Epithelial cell of proximal tubule (primary cell): Measurements from ENCODE around the gene NEK9. TPM values are rescaled to one million over a fixed set of nuclear protein-coding genes. Genes with fewer than 3 reads are reported as not detected.
A peak's percentile ranks its signal among the peaks of the same experiment; 100 is the strongest.

Source experiments
- DNase-seq: peaks from one replicate; pipeline ENCODE4 v3.0.0-alpha.2; 2011; ENCODE audit warnings: low read depth
- H3K4me3 ChIP-seq: 2 replicates; pipeline ENCODE4 v1.5.1; 2011; ENCODE audit warnings: low read depth, mild to moderate bottlenecking, low read length
- total RNA-seq: library from RNA; depleted of rRNA; stranded (reverse); fragments of >200 nt; gene quantifications from 2 replicates; pipeline ENCODE4 v1.2.3, GENCODE V29; 2015
- TF ChIP-seq, protein P1 (sequence below): conservative IDR thresholded peaks from 2 replicates; pipeline ENCODE4 v1.5.1; 2012; ENCODE audit warnings: low read depth, mild to moderate bottlenecking, low read length

Gene NEK9
- total RNA-seq, 1 donor from 2014 or later, result 10.9 TPM

DNA sequence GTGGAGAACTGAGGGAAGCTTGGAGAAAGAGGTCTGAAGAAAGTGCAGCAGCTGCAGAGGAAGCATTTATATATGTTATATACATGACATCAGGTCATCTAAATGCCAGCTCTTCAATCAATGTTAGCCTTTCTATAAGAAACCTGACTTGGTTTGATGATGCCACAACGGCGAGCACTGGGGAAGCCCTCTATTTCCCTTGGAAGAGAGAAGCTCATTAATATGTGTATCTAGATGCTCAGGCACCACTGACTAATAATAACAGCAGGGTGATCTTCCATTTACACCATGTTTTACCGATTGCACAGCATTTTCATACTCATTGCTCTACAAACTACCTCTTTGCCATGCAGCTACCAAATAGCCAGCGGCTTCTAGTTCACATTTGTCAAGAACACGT, 63.8 kb downstream of the NEK9 start:
- peak overlapping the region; percentile 89 for H3K4me3 ChIP-seq
- TF ChIP-seq, protein P1, sequence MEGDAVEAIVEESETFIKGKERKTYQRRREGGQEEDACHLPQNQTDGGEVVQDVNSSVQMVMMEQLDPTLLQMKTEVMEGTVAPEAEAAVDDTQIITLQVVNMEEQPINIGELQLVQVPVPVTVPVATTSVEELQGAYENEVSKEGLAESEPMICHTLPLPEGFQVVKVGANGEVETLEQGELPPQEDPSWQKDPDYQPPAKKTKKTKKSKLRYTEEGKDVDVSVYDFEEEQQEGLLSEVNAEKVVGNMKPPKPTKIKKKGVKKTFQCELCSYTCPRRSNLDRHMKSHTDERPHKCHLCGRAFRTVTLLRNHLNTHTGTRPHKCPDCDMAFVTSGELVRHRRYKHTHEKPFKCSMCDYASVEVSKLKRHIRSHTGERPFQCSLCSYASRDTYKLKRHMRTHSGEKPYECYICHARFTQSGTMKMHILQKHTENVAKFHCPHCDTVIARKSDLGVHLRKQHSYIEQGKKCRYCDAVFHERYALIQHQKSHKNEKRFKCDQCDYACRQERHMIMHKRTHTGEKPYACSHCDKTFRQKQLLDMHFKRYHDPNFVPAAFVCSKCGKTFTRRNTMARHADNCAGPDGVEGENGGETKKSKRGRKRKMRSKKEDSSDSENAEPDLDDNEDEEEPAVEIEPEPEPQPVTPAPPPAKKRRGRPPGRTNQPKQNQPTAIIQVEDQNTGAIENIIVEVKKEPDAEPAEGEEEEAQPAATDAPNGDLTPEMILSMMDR, result no peak
- DNase-seq, result no peak

DNA sequence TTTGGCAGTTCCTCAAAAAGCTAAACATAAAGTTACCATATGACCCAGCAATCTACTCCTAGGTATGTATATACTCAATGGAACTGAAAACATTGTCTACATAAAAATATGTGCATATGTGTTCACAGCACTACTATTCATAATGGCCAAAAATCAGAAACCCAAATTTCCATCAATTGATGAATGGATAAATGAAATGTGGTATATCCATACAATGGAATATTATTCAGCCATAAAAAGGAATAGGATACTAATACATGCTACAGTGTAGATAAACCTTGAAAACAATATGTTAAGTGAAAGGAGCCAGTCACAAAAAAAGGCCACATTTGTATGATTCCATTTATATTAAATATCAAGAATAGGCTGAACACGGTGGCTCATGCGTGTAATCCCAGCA, 66.4 kb downstream of the NEK9 start:
- H3K4me3 ChIP-seq, result no peak overlapping the region
- TF ChIP-seq, protein P1, result no peak
- no peak for DNase-seq

DNA sequence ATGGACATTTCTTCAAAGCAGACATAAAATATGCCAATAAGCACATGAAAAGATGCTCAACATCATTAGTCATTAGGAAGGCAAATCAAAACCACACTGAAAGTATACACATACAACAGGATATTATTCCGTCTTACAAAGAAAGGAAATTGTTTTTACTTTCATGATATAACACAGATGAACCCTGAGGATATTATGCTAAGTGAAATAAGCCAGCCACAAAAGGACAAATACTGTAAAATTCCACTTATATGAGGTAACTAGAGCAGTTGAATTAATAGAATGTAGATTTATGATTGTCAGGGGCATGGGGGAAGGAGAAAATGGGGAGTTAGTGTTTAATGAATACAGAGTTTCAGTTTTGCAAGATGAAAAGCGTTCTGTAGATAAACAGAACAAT, 67.2 kb downstream of the NEK9 start:
- TF ChIP-seq, protein P1, result no peak
- no peak overlapping the region for H3K4me3 ChIP-seq
- no peak for DNase-seq

DNA sequence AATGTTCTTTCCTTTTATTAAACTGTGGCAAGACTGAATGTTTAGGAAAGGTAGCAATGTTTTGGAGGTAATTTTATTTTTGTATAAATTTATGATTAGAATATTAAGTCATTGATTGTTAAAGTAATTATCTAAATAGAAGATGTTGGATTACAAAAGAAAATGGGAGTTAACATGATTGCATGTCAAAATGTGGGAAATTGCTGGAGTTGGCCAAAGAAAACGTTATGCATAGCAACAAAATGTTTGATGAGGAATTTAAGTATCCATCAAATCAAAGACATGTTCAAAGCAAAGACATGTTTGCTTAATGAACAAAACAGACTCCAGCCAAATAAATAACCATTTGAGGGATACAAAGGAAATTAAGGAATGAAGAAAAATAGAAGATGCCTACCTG, 72.4 kb downstream of the NEK9 start:
- TF ChIP-seq, protein P1, result no peak
- H3K4me3 ChIP-seq, result no peak overlapping the region
- DNase-seq, result no peak

DNA sequence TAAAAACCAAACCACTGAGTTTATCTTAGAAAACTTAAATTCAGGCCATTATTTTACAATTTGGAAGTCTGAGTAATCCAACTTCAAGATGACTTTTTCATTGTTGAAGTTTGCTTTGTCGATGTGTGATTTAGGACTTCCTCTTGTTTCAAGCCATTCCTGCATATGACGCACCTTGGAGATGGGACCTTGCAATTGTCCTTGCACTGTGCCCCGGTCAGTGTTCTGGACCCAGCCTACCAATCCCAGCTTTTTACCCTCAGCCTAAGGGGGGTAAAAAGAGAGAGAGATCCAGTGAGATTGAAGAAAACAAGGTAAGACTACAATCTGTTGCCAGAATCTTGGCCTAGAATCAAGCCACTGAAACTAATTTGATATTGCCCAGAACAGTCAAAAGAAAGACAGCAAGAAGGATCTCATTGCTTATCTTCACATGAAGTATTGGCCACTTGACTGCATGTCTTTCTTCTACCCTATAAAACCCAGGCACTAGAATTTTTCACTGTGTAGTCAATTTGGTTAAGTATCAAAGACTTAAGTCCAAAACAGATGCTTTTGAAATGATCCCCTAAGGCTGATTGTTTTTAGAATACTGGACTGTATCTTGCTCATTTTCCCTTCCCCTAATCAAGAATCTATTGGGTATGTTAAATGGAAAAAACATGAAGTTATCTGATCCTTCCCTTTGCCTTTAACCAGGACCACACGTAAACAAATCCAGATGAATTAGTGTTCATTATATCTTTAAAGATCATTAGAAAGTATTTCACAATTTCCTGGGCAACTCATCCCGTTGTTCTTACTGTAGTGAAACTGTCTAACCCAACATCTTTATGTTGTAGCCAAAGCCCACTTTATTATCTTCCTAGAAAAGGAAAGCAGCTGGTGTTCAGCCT, 73.2 kb downstream of the NEK9 start:
- TF ChIP-seq, protein P1, result no peak
- H3K4me3 ChIP-seq, result no peak overlapping the region
- no peak for DNase-seq

DNA sequence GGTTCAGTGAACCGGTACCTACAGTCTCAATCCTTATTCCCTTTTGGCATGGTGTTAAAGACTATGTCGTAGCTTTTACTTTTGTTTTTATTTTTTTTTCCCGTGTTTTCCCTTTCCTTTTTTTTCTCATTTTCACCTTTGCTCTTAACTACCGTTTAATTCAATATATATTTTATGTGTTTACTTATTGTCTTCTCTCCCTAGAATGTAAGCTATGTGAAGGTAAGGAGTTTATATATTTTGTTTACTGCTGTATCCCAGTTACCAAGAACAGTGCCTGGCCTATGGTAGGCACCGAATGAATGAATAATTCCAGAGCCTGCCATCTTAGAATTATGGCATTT, 75.3 kb downstream of the NEK9 start:
- no peak for DNase-seq
- TF ChIP-seq, protein P1, result no peak
- H3K4me3 ChIP-seq, result peak overlapping the region; percentile 71
